ENCODE data around the gene ARID1B. TPM values are rescaled to one million over a fixed set of nuclear protein-coding genes. Genes with fewer than 3 reads are reported as not detected.

Gene ARID1B
- total and polyA plus RNA-seq, 10 of the 15 experiments (the other 5 are each of a cell fraction or from before 2014, with no cell fraction given), result 24.7 to 133 (median 54.6) TPM

DNA sequence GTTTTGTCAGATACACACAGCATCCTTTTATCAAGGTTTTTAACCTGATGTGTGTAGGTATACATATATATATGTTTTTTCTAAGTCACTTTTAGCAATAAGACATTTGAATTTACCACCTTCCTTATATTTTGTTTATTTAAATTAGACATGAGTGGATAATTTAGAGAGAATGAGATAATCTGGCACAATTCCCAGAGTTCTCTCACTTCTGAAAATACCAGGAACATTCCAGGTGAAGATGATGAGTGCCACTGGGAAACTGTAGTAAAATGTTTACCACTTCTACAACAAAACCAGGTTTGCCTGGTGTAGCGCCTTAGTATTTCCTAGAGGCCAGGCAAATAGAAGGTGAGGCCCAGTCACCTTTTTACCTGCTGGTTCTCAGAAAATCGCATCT is 356.7 kb downstream of the ARID1B start:
- no TSS peak for BruUV-seq (replicated peaks)
- no peak for FAIRE-seq
- H3K79me2 ChIP-seq (ENCODE audit: control insufficient read depth, insufficient read depth, low read length), result no peaks in the 10 kb centered on the region
- H2AFZ ChIP-seq (ENCODE audit: control insufficient read depth, low read depth, low read length), result no peak overlapping the region
- in situ Hi-C loops (cut with MboI) (no loop called here), intact Hi-C loops (cut with micrococcal nuclease; ENCODE audit: unreplicated experiment) (no loop called here)
- no peak for ATAC-seq
- H3K9ac ChIP-seq (ENCODE audit: control insufficient read depth, insufficient read depth, low read length), result no peak overlapping the region
- ChIA-PET CTCF (no interaction called here), RAD21 (ENCODE audit: unreplicated experiment) (no interaction called here), SMC1A (ENCODE audit: uncharacterized antibody, unreplicated experiment) (no interaction called here), POLR2A (no interaction called here)
- no peak overlapping the region for H3K4me3 ChIP-seq
- no peak for DNase-seq (ENCODE audit: low read depth, low spot score)
- WGBS (ENCODE audit: insufficient coverage, insufficient replicate concordance, low lambda C conversion rate, missing lambda C conversion rate), result 82% methylated on average over 2 of the region's 2 CpGs
- H3K9me3 ChIP-seq (replicated peaks; ENCODE audit: control insufficient read depth, insufficient read depth, low read length), result no peaks in the 10 kb centered on the region
- TF ChIP-seq MEF2B (IDR thresholded peaks at IDR 0.05; ENCODE audit: partially characterized antibody, poor library complexity, severe bottlenecking) (no peak), STAT1 (conservative IDR thresholded peaks at IDR 0.05) (no peak), HDGF (IDR thresholded peaks at IDR 0.05) (no peak), RAD51 (IDR thresholded peaks at IDR 0.05) (no peak), YBX1 (IDR thresholded peaks at IDR 0.05) (no peak), PAX8 (IDR thresholded peaks at IDR 0.05) (no peak), CHD4 (IDR thresholded peaks at IDR 0.05) (no peak), NFYB (IDR thresholded peaks at IDR 0.05; ENCODE audit: insufficient read depth, low read depth, low read length) (no peak)
- no peak overlapping the region for H3K4me2 ChIP-seq (ENCODE audit: control insufficient read depth, insufficient read depth)
- H3K27me3 ChIP-seq (replicated peaks in 1 of 2; ENCODE audit: control insufficient read depth in 2 of 2, insufficient read depth in 2 of 2, low read length in 1 of 2), result no peaks in the 10 kb centered on the region
- H4K20me1 ChIP-seq (ENCODE audit: control insufficient read depth, insufficient read depth), result peaks cover 3% of the 10 kb centered on the region; the same call in 1 of the 2 replicates
- peaks cover 12 to 30% of the 10 kb centered on the region in 2 experiments for H3K36me3 ChIP-seq (ENCODE audit: control insufficient read depth in 2 of 2, insufficient read depth in 2 of 2, low read length in 1 of 2)
- H3K4me1 ChIP-seq (ENCODE audit: control insufficient read depth, insufficient read depth, low read length), result no peaks in the 10 kb centered on the region
- no peak overlapping the region for H3K27ac ChIP-seq (ENCODE audit: control insufficient read depth, insufficient read depth)

- ATAC-seq, result no peak
Measured at GRCh38 chr6:157134402-157135047, 357.3 kb downstream of the ARID1B start.

More at GRCh38 chr6:157134402-157135047, 357.3 kb downstream of the ARID1B start:
- Histone ChIP-seq H3K9ac (ENCODE audit: control insufficient read depth, insufficient read depth, low read length) (no peak overlapping the region), H2AFZ (ENCODE audit: control insufficient read depth, low read depth, low read length) (no peak overlapping the region), H3K4me1 (ENCODE audit: control insufficient read depth, insufficient read depth, low read length) (no peaks in the 10 kb centered on the region), H3K4me3 (no peak overlapping the region), H3K27me3 (replicated peaks in 1 of 2; ENCODE audit: control insufficient read depth in 2 of 2, insufficient read depth in 2 of 2, low read length in 1 of 2) (no peaks in the 10 kb centered on the region), H3K27ac (ENCODE audit: control insufficient read depth, insufficient read depth) (no peak overlapping the region), H3K4me2 (ENCODE audit: control insufficient read depth, insufficient read depth) (no peak overlapping the region), H3K9me3 (replicated peaks; ENCODE audit: control insufficient read depth, insufficient read depth, low read length) (no peaks in the 10 kb centered on the region), H4K20me1 (ENCODE audit: control insufficient read depth, insufficient read depth) (peaks cover 3% of the 10 kb centered on the region; the same call in 1 of the 2 replicates), H3K79me2 (ENCODE audit: control insufficient read depth, insufficient read depth, low read length) (no peaks in the 10 kb centered on the region), H3K36me3 (ENCODE audit: control insufficient read depth in 2 of 2, insufficient read depth in 2 of 2, low read length in 1 of 2) (peaks cover 16 to 29% of the 10 kb centered on the region in 2 experiments)
- WGBS (ENCODE audit: insufficient coverage, insufficient replicate concordance, low lambda C conversion rate, missing lambda C conversion rate), result 84% methylated on average over 7 of the region's 7 CpGs
- ChIA-PET POLR2A (no interaction called here), CTCF (interaction anchor here (1.6 kb wide), 1 partner anchor 9 kb away, joined by 3 read pairs; no protein-coding TSS in a partner anchor), RAD21 (ENCODE audit: unreplicated experiment) (no interaction called here), SMC1A (ENCODE audit: uncharacterized antibody, unreplicated experiment) (no interaction called here)
- intact Hi-C loops (cut with micrococcal nuclease; ENCODE audit: unreplicated experiment) (no loop called here), in situ Hi-C loops (cut with MboI) (no loop called here)
- no peak for DNase-seq (ENCODE audit: low read depth, low spot score)
- no peak for FAIRE-seq
- no TSS peak for BruUV-seq (replicated peaks)
- TF ChIP-seq RCOR1 (conservative IDR thresholded peaks at IDR 0.05; ENCODE audit: low read depth, low read length), result no peak
- no peak for TF ChIP-seq BCL11A (IDR thresholded peaks at IDR 0.05; ENCODE audit: low read depth, low read length)
- no peak for TF ChIP-seq RELA (IDR thresholded peaks at IDR 0.05; ENCODE audit: borderline replicate concordance, partially characterized antibody)
- TF ChIP-seq MTA3 (IDR thresholded peaks at IDR 0.05; ENCODE audit: borderline replicate concordance, low read length), result no peak
- no peak for TF ChIP-seq ZSCAN29 (IDR thresholded peaks at IDR 0.05)
- no peak for TF ChIP-seq KLF5 (IDR thresholded peaks at IDR 0.05; ENCODE audit: partially characterized antibody)
- no peak for TF ChIP-seq FOXM1 (IDR thresholded peaks at IDR 0.05; ENCODE audit: low read depth, low read length)
- no peak for TF ChIP-seq RAD21 (IDR thresholded peaks at IDR 0.05; ENCODE audit: insufficient read depth, low read depth, low read length)

Measured in GM12878 (cell line).